Neural progenitor cell (in vitro differentiated cells): ENCODE measurements around the gene PAK6. TPM values are rescaled to one million over a fixed set of nuclear protein-coding genes. Genes with fewer than 3 reads are reported as not detected.

ENCODE experiments used
- DNase-seq: peaks from one replicate; pipeline ENCODE4 v3.0.0-alpha.2; 2016; ENCODE audit warnings: low spot score
- H2AFZ ChIP-seq: fragments of 200-600 bp; sonication (generic); replicated peaks from 2 replicates; pipeline ENCODE4 v1.6.1; 2016; ENCODE audit warnings: antibody characterized with exemption
- H3F3A ChIP-seq: fragments of 200-600 bp; sonication (generic); 2 replicates; pipeline ENCODE4 v1.6.1; 2016; ENCODE audit warnings: antibody characterized with exemption, low read depth
- H3K27ac ChIP-seq: fragments of 200-600 bp; sonication (generic); 2 replicates; pipeline ENCODE4 v1.5.1; 2016; ENCODE audit warnings: mild to moderate bottlenecking
- H3K27me3 ChIP-seq: fragments of 200-600 bp; sonication (generic); 2 replicates; pipeline ENCODE4 v1.6.1; 2016; ENCODE audit warnings: mild to moderate bottlenecking, moderate library complexity
- H3K36me3 ChIP-seq: fragments of 200-600 bp; sonication (generic); 2 replicates; pipeline ENCODE4 v1.5.1; 2016
- H3K4me1 ChIP-seq: fragments of 200-600 bp; sonication (generic); 2 replicates; pipeline ENCODE4 v1.6.1; 2016; ENCODE audit warnings: mixed run types
- H3K4me2 ChIP-seq: fragments of 200-600 bp; sonication (generic); 2 replicates; pipeline ENCODE4 v1.6.1; 2016
- H3K4me3 ChIP-seq: fragments of 200-600 bp; sonication (generic); 2 replicates; pipeline ENCODE4 v1.5.1; 2016
- H3K79me2 ChIP-seq: fragments of 200-600 bp; sonication (generic); 2 replicates; pipeline ENCODE4 v1.6.1; 2016; ENCODE audit warnings: low read depth
- H3K9ac ChIP-seq: fragments of 200-600 bp; sonication (generic); 2 replicates; pipeline ENCODE4 v1.6.1; 2016
- H3K9me3 ChIP-seq: fragments of 200-600 bp; sonication (generic); 2 replicates; pipeline ENCODE4 v1.5.1; 2016; ENCODE audit warnings: low read depth
- H4K20me1 ChIP-seq: fragments of 200-600 bp; sonication (generic); 2 replicates; pipeline ENCODE4 v1.6.1; 2016; ENCODE audit warnings: low read depth
- H3K27ac Mint-ChIP-seq: 3 replicates; pipeline ENCODE4 v1.8.0; 2021; ENCODE audit warnings: mixed read lengths
- H3K27me3 Mint-ChIP-seq: 2 replicates; pipeline ENCODE4 v1.8.0; 2022; ENCODE audit warnings: low read depth, mild to moderate bottlenecking, inconsistent platforms, moderate library complexity, mixed read lengths; ENCODE audit not compliant: insufficient read depth
- H3K36me3 Mint-ChIP-seq: 3 replicates; pipeline ENCODE4 v1.8.0; 2021; ENCODE audit warnings: mixed read lengths
- H3K4me1 Mint-ChIP-seq: 3 replicates; pipeline ENCODE4 v1.8.0; 2021; ENCODE audit warnings: mixed read lengths
- H3K4me3 Mint-ChIP-seq: 3 replicates; pipeline ENCODE4 v1.8.0; 2021; ENCODE audit warnings: mild to moderate bottlenecking, moderate library complexity, mixed read lengths
- H3K9me3 Mint-ChIP-seq: 3 replicates; pipeline ENCODE4 v1.8.0; 2020; ENCODE audit warnings: mixed read lengths
- EZH2 ChIP-seq: fragments of 200-600 bp; sonication (generic); IDR thresholded peaks from 2 replicates; pipeline ENCODE4 v1.6.1; 2017; ENCODE audit warnings: antibody characterized with exemption, mild to moderate bottlenecking, moderate library complexity
- EZH2phosphoT487 ChIP-seq: fragments of 200-600 bp; sonication (generic); IDR thresholded peaks from 2 replicates; pipeline ENCODE4 v1.6.1; 2017; ENCODE audit warnings: antibody characterized with exemption
- total RNA-seq: library from RNA; depleted of rRNA; stranded (reverse); fragments of >200 nt; gene quantifications from 2 replicates; pipeline ENCODE4 v1.2.3, GENCODE V29; 2015; ENCODE audit warnings: low replicate concordance
- TF ChIP-seq, protein P1 (sequence below): fragments of 200-600 bp; sonication (generic); IDR thresholded peaks from 2 replicates; pipeline ENCODE4 v1.5.1; 2017; ENCODE audit warnings: antibody characterized with exemption, mild to moderate bottlenecking

Gene PAK6
- total RNA-seq, 1 donor from 2014 or later: not detected

DNA sequence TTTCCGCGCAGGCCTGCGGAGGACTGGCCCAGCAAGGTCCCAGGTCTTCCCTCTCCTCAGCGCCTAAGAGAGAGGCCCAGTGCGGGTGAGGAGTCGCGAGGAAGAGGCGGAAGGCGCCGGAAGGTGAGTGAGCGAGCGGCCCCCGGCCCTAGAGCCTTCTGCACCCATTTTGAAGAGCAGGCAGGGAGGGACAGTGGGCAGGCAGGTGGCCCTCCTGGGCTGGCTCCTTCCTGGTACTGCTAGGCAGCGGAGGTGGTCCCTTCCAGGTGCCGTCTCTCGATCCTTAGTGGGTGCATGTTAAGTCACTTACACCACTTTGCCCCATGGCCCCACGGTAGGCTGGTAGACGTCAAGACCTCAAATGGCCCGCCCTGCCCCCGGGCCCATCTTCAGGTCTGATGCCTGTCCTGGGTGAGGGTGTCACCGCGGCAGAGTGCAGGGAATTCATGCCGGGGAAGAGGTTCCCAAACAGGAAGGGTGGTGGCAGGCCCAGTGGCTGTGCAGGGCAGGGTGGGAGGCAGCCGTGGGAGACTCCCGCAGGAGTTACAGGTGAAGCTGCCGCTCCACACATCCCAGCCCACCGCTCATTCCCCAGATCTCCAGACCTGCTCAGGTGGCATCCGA is 14.4 kb downstream of the PAK6 start:
- TF ChIP-seq, protein P1, sequence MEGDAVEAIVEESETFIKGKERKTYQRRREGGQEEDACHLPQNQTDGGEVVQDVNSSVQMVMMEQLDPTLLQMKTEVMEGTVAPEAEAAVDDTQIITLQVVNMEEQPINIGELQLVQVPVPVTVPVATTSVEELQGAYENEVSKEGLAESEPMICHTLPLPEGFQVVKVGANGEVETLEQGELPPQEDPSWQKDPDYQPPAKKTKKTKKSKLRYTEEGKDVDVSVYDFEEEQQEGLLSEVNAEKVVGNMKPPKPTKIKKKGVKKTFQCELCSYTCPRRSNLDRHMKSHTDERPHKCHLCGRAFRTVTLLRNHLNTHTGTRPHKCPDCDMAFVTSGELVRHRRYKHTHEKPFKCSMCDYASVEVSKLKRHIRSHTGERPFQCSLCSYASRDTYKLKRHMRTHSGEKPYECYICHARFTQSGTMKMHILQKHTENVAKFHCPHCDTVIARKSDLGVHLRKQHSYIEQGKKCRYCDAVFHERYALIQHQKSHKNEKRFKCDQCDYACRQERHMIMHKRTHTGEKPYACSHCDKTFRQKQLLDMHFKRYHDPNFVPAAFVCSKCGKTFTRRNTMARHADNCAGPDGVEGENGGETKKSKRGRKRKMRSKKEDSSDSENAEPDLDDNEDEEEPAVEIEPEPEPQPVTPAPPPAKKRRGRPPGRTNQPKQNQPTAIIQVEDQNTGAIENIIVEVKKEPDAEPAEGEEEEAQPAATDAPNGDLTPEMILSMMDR: no peak
- no peak for TF ChIP-seq EZH2phosphoT487
- peak; percentile 58 for TF ChIP-seq EZH2
- no peaks in the 10 kb centered on the region for H3K9me3 ChIP-seq
- peaks cover 4% of the 10 kb centered on the region for H3K36me3 Mint-ChIP-seq

DNA sequence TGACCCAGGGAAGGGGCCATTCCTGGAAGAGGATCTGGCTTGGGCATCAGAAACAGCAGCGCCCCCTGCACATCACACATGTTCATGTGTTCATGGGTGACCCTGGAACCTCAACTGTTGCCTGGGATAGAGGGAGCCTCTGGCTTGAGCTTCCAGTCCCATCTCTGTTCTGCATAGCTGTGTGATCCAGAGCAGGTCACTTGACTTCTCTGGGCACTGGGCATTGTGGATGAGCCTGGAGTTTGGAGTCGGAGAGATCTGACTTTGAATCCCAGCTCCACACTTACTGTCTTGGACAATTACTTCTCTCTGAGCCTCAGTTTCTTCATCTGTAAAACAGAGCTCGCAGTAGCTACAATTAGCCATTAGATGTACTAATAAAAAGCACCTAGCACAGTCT is 15.6 kb downstream of the PAK6 start:
- Histone ChIP-seq H3K36me3 (no peaks in the 10 kb centered on the region), H3F3A (peaks cover 12% of the 10 kb centered on the region), H4K20me1 (no peaks in the 10 kb centered on the region), H3K4me2 (no peak overlapping the region), H3K9me3 (no peaks in the 10 kb centered on the region), H3K27ac (no peak overlapping the region), H3K79me2 (no peaks in the 10 kb centered on the region), H2AFZ (no peak overlapping the region), H3K9ac (no peak overlapping the region), H3K4me1 (peaks cover 8% of the 10 kb centered on the region), H3K27me3 (peaks cover 55% of the 10 kb centered on the region), H3K4me3 (no peak overlapping the region)
- Mint-ChIP-seq H3K9me3 (peaks cover 4% of the 10 kb centered on the region), H3K4me1 (peaks cover 44% of the 10 kb centered on the region), H3K36me3 (peaks cover 4% of the 10 kb centered on the region), H3K27me3 (peaks cover 49% of the 10 kb centered on the region), H3K4me3 (no peak overlapping the region), H3K27ac (no peak overlapping the region)
- TF ChIP-seq EZH2 (no peak), EZH2phosphoT487 (no peak)
- TF ChIP-seq, protein P1: no peak
- DNase-seq: no peak

More for the DNA sequence above, 14.4 kb downstream of the PAK6 start:
- Histone ChIP-seq H3K4me1 (peaks cover 8% of the 10 kb centered on the region), H3K4me2 (peak overlapping the region; percentile 99), H3K9ac (no peak overlapping the region), H4K20me1 (no peaks in the 10 kb centered on the region), H3K79me2 (no peaks in the 10 kb centered on the region), H3F3A (peaks cover 9% of the 10 kb centered on the region), H3K27me3 (peaks cover 58% of the 10 kb centered on the region), H3K36me3 (no peaks in the 10 kb centered on the region), H3K27ac (no peak overlapping the region), H3K4me3 (peak overlapping the region; percentile 65), H2AFZ (peak overlapping the region; percentile 98)
- Mint-ChIP-seq H3K9me3 (peaks cover 4% of the 10 kb centered on the region), H3K27ac (no peak overlapping the region), H3K4me1 (peaks cover 42% of the 10 kb centered on the region), H3K4me3 (peak overlapping the region; percentile 57), H3K27me3 (peaks cover 45% of the 10 kb centered on the region)
- DNase-seq: no peak

DNA sequence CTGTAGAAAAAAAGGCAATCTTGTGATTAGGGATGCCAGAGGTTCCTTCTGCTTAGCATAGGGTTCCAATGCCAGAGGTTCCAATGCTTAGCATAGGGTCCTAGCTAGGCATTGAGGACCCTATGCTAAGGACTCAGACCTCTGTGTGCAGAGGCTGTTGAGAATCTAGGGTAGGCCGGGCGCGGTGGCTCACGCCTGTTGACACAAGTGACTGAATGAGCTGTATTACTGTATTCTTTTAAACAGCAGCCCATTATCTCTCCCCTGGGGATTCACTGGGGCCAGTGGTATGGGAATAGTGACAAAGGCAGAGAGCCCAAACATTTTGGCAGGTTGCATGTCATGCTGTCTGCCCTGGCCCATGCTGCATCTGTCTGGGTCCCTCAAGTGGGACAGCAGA is 16.2 kb downstream of the PAK6 start:
- Mint-ChIP-seq H3K9me3 (peaks cover 4% of the 10 kb centered on the region), H3K4me1 (peaks cover 44% of the 10 kb centered on the region)

More for the DNA sequence above, 16.2 kb downstream of the PAK6 start:
- peaks cover 12% of the 10 kb centered on the region for H3F3A ChIP-seq
- no peak overlapping the region for H3K9ac ChIP-seq
- no peaks in the 10 kb centered on the region for H3K79me2 ChIP-seq
- H3K4me2 ChIP-seq: no peak overlapping the region
- Mint-ChIP-seq H3K27ac (no peak overlapping the region), H3K27me3 (peaks cover 49% of the 10 kb centered on the region), H3K4me3 (no peak overlapping the region), H3K36me3 (peaks cover 4% of the 10 kb centered on the region)
- no peak for DNase-seq
- H3K4me1 ChIP-seq: peaks cover 8% of the 10 kb centered on the region
- no peaks in the 10 kb centered on the region for H4K20me1 ChIP-seq
- TF ChIP-seq EZH2: no peak
- TF ChIP-seq, protein P1: no peak
- no peak for TF ChIP-seq EZH2phosphoT487
- H3K36me3 ChIP-seq: no peaks in the 10 kb centered on the region
- H3K9me3 ChIP-seq: no peaks in the 10 kb centered on the region
- H2AFZ ChIP-seq: no peak overlapping the region
- H3K27me3 ChIP-seq: peaks cover 55% of the 10 kb centered on the region
- H3K4me3 ChIP-seq: no peak overlapping the region
- H3K27ac ChIP-seq: no peak overlapping the region
